Large intestine (tissue), 3 donors: ENCODE measurements around the gene FFAR4. TPM values are rescaled to one million over a fixed set of nuclear protein-coding genes. Genes with fewer than 3 reads are reported as not detected.

Source experiments
- DNase-seq, 2 donors: peaks; one replicate each; pipeline versions ENCODE4 v3.0.0 to v3.0.0-alpha.2; 2013
- H3K27ac ChIP-seq: one replicate; pipeline ENCODE4 v1.5.1; 2013; ENCODE audit warnings: low read length
- H3K27me3 ChIP-seq: 2 replicates; pipeline ENCODE4 v1.6.1; 2013; ENCODE audit warnings: low read length; ENCODE audit not compliant: control insufficient read depth, insufficient read depth
- H3K36me3 ChIP-seq: 2 replicates; pipeline ENCODE4 v1.6.1; 2013; ENCODE audit warnings: low read length; ENCODE audit not compliant: control insufficient read depth, insufficient read depth
- H3K4me1 ChIP-seq: one replicate; pipeline ENCODE4 v1.6.1; 2013; ENCODE audit warnings: low read length; ENCODE audit not compliant: control insufficient read depth, insufficient read depth
- H3K4me3 ChIP-seq: one replicate; pipeline ENCODE4 v1.5.1; 2013; ENCODE audit warnings: low read length
- H3K9me3 ChIP-seq: one replicate; pipeline ENCODE4 v1.6.1; 2013; ENCODE audit warnings: mild to moderate bottlenecking, low read depth, low read length, moderate library complexity; ENCODE audit not compliant: control insufficient read depth
- WGBS: methylation state at CpG from one replicate; pipeline ENCODE4 v1.1.5; 2013; ENCODE audit warnings: low lambda C conversion rate; ENCODE audit not compliant: insufficient coverage; 5-methylcytosine and 5-hydroxymethylcytosine counted together
- polyA plus RNA-seq: library from polyadenylated mRNA; unstranded; fragments of 120-200 nt; gene quantifications from one replicate; pipeline ENCODE4 v1.2.1, GENCODE V29; 2013

The FFAR4 gene
- polyA plus RNA-seq, 1 donor = 0.51 TPM

DNA sequence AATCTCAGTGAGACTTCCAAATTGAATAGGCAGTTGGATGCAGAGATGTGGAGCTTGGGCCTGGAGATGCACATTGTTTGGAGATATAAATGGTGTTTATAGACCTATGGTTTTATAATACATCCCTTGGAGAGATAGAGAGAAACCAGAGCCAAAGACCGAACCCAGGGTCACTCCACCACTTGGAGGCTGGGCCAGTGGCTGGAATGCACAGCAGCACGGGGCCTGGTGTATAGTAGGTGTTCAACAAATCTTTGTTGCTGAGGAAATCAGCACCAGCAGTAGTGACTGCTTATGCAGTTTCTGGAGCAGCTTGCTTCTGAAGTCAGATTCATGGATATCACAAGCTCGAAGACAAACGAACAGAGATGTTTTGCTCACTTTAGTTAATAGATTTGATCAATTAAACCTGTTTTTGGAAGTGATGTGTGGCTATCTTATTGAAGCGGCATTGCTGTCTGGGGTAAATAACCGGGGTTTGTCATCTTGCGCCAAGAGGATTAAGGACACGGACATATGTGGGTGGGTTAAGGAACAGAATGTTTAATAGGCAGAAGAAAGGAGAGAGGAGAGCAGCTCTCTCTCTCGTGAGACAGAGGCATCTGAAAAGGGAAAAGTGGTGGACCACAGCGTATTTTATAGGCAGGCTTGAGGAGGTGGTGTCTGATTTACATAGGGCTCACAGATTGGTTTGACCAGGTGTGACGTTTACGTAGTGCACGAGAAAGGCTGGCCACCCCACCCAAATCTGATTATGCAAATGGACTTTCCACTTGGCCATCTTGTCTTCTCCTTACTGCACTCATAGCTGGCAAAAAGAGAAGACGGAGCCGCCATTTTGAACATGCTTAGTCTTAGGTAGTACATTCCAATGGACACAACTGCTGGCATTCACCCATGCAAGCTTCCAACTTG lies 23.4 kb downstream of the FFAR4 start:
- no peak overlapping the region for H3K27ac ChIP-seq
- H3K27me3 ChIP-seq = no peaks in the 10 kb centered on the region
- H3K4me3 ChIP-seq = no peak overlapping the region
- H3K36me3 ChIP-seq = peaks cover 3% of the 10 kb centered on the region
- H3K4me1 ChIP-seq = peaks cover 16% of the 10 kb centered on the region
- H3K9me3 ChIP-seq = no peaks in the 10 kb centered on the region
- no peak for DNase-seq
- WGBS = 100% methylated on average over 1 of the region's 15 CpGs

DNA sequence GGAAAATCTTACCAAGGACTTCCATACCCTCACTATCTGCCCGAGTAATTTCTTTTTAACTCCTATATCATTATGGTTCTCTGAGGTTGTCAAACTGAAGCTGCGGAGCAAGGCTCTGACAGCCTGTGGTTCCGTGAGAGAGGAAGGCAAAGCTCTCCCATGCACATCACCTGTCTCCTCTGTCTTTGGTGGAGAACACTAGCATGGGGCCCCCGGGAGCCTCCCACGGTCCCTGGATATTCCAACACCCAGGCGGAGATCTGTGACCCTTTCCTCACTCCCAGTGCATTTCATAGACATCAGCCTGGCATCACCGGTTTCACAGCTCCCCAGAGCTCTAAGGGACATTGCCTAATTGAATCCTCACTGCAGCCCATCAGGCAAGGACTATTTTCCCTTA lies 24.2 kb downstream of the FFAR4 start:
- no peak for DNase-seq
- peaks cover 3% of the 10 kb centered on the region for H3K36me3 ChIP-seq
- H3K9me3 ChIP-seq = no peaks in the 10 kb centered on the region
- H3K4me1 ChIP-seq = peaks cover 16% of the 10 kb centered on the region
- H3K27ac ChIP-seq = no peak overlapping the region
- H3K4me3 ChIP-seq = no peak overlapping the region
- no peaks in the 10 kb centered on the region for H3K27me3 ChIP-seq
- no CpG with 5 or more reads among the region's 7 CpGs for WGBS

DNA sequence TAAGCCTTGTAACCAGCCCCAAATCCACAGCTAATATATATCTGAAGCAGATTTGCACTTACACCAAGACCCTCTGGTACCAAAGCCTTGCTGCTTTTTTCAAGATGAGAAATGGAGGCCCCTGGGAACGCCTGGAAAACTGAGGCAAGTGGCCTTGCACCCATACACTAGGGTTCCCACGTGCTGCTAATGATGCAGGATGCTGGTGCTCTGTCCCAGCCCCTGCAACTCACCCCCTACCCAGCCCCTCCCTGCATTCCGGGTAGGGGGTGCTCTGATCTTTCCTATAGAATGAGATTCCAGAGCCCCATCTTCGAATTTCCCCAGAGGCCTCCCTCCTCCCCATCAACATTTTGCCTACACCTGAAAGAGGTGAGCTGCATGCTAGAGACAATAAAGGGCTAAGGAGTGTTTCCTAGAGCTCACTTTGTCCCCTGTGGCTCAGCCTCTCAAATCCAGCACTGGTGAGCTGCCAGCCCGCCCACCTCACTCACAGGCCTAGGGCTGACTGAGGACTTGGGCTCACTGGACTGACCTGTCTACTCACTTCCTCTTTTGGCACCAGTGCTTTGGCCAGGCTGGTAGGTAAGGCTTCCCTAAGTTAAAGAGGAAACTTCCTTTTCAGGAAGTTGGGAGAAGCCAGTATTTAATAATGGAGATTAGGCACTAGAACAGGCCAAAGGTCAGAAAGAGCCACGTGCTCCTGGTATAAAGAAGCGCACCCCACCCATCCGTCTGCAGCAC lies 24.8 kb downstream of the FFAR4 start:
- H3K27me3 ChIP-seq = no peaks in the 10 kb centered on the region
- H3K36me3 ChIP-seq = peaks cover 3% of the 10 kb centered on the region
- H3K4me3 ChIP-seq = no peak overlapping the region
- H3K27ac ChIP-seq = peak overlapping the region; percentile 63
- no peaks in the 10 kb centered on the region for H3K9me3 ChIP-seq
- peak; percentile 68 to 92 for DNase-seq
- WGBS = no CpG with 5 or more reads among the region's 8 CpGs
- H3K4me1 ChIP-seq = peaks cover 16% of the 10 kb centered on the region

DNA sequence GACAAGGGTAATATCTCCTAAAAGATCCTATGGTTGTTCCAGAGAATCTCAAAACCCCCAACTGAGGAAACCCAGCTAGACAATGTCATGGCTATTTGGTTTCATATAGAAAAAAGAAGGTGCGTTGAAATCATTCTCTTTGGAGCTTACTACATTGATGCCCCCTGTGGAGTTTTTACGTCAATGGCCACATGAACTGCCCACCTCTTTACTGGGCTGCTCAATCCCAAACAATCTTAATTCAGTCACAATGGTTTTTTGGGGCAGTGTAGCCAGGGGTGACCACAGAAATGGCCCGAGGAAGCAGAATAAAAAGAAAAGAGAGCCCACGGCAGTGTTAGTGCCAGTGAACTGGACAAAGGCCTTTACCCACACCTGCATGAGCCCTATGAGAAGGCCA lies 26.8 kb downstream of the FFAR4 start:
- peaks cover 16% of the 10 kb centered on the region for H3K4me1 ChIP-seq
- H3K27me3 ChIP-seq = no peaks in the 10 kb centered on the region
- H3K4me3 ChIP-seq = no peak overlapping the region
- peaks cover 3% of the 10 kb centered on the region for H3K36me3 ChIP-seq
- DNase-seq = no peak
- no peaks in the 10 kb centered on the region for H3K9me3 ChIP-seq
- 100% methylated on average over 2 of the region's 4 CpGs for WGBS
- no peak overlapping the region for H3K27ac ChIP-seq

DNA sequence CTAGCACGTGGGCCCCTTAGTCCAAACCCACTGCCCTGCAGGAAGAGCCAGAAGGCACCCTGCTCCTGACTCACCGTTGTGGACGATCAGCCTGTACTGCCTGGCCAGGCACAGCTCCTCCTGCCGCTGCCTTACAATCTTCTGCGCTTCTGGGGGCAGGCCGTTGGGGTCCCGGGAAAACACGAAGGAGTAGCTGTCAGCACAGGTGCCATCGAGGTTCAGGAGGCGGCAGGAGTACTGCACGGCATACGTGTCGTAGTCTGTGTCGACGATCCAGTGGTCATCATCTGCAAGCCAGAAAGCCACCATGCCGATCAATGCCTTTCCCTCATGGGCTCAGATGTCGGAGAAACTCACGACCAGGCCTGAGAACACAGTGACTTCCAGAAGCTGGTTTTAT lies 27.3 kb downstream of the FFAR4 start:
- Histone ChIP-seq H3K27me3 (no peaks in the 10 kb centered on the region), H3K27ac (no peak overlapping the region), H3K4me3 (no peak overlapping the region), H3K9me3 (no peaks in the 10 kb centered on the region), H3K4me1 (peaks cover 16% of the 10 kb centered on the region), H3K36me3 (peaks cover 3% of the 10 kb centered on the region)
- DNase-seq = no peak
- WGBS = no CpG with 5 or more reads among the region's 18 CpGs

DNA sequence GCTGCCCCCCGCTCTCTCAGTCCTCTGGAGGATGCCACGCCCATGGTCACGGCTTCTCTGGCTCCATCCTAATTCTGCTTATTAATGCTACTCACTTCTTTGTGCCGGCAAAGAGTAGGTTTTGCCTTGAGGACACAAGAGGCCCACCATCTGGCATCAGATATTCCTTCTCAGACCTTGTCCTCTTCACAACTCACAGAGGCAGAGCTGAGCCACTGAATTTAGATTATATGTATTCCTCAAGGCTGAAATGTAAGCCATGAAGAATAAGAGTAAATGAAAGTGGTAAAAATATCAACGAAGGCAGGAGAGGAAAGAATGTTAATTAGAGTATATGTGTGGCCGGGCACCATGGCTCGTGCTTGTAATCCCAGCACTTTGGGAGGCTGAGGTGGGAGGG lies 28.1 kb downstream of the FFAR4 start:
- H3K4me1 ChIP-seq = peaks cover 16% of the 10 kb centered on the region
- H3K36me3 ChIP-seq = peaks cover 3% of the 10 kb centered on the region
- WGBS = no CpG with 5 or more reads among the region's 7 CpGs
- no peak overlapping the region for H3K4me3 ChIP-seq
- H3K9me3 ChIP-seq = no peaks in the 10 kb centered on the region
- H3K27me3 ChIP-seq = no peaks in the 10 kb centered on the region
- H3K27ac ChIP-seq = no peak overlapping the region
- DNase-seq = no peak

DNA sequence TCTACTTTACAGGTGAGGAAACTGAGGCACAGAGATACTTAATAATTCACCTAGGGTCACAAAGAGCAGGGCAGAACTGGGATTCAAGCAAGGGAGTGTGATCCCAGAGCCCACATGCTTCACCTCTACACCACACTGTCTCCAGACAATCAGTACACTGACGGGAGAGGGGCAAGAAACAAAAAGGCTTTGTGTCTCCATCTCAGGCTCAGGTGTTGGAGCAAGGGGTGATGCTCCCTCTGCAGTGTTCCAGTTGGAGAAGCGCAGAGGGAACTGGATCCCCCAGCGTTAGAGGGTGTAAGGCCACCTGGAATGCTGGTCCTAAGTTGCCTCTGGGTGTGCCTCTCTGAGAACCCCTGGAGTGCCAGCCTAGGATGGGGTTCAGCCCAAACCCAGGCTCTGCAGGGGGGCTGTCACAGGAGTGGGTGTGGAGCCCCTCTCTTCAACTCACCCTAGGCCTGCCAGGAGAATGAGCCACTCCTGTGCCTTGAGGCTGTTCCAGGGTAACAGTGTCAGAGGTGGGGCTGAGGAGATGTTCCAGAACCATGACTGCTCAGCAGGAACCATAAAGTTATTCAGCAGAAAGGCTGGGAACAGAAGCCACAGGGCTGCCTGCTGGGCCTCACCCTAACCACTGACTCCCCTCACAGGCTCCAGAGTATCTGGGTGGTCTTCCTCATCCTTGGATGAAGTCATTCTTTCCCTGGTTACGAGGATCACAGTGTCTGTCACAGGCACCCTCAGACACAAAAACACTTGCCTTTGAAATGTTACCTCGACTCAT lies 29.1 kb downstream of the FFAR4 start:
- H3K4me1 ChIP-seq = peaks cover 15% of the 10 kb centered on the region
- no peaks in the 10 kb centered on the region for H3K9me3 ChIP-seq
- WGBS = 80% methylated on average over 1 of the region's 5 CpGs
- no peak for DNase-seq
- H3K27me3 ChIP-seq = peaks cover 8% of the 10 kb centered on the region
- peaks cover 3% of the 10 kb centered on the region for H3K36me3 ChIP-seq
- no peak overlapping the region for H3K27ac ChIP-seq
- no peak overlapping the region for H3K4me3 ChIP-seq

DNA sequence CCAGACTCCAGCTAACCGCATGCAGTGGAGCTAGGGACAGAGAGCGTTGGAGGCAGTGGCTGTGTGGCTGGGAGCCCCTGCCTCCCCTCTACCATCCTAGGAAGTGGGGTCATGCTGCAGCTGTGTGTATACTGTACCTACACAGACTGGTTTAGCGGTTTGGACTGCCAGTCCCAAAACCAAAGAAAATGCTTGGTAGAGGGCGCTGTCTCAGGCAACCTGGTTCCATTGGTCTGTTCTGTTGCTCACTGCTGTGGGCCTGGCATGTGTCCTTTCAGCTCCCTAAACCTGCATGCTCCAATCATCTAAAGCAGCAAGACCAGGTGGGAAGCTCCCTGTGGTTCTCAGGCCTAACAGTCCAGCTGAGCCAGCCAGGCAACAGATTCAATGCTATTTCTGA lies 30.1 kb downstream of the FFAR4 start:
- WGBS = no CpG with 5 or more reads among the region's 4 CpGs
- peaks cover 6% of the 10 kb centered on the region for H3K4me1 ChIP-seq

DNA sequence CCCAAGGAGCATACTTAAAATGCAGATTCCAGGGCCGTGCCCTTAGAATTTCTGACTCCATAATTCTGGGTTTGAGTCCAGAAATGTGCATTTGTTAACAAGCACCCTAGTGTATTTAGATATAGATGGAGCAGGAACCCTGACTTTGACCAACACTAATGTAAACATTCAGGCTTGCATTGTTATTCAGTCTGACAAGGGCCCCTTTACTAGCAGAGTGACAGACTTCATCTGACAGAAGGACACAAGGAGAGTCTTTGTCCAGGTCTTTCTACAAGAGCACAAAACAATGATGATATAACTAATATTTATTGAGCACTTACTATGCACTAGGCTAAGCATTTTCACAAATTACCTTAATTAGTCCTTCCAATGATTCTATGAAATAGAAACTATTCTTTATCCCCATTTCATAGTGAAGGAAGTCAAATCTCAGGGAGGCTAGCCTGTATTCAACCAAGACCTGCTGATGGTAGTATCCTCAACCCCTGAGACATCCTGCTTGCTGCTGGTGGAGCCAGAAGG lies 30.7 kb downstream of the FFAR4 start:
- H3K4me1 ChIP-seq = peaks cover under 1% of the 10 kb centered on the region
- no peak for DNase-seq
- H3K4me3 ChIP-seq = no peak overlapping the region
- H3K36me3 ChIP-seq = peaks cover 3% of the 10 kb centered on the region
- no peak overlapping the region for H3K27ac ChIP-seq
- no CpG with 5 or more reads among the region's 1 CpG for WGBS
- no peaks in the 10 kb centered on the region for H3K9me3 ChIP-seq
- peaks cover 19% of the 10 kb centered on the region for H3K27me3 ChIP-seq

More for the DNA sequence above, 30.1 kb downstream of the FFAR4 start:
- Histone ChIP-seq H3K27me3 (peaks cover 13% of the 10 kb centered on the region), H3K27ac (no peak overlapping the region), H3K9me3 (no peaks in the 10 kb centered on the region), H3K4me3 (no peak overlapping the region), H3K36me3 (peaks cover 3% of the 10 kb centered on the region)
- DNase-seq = no peak

DNA sequence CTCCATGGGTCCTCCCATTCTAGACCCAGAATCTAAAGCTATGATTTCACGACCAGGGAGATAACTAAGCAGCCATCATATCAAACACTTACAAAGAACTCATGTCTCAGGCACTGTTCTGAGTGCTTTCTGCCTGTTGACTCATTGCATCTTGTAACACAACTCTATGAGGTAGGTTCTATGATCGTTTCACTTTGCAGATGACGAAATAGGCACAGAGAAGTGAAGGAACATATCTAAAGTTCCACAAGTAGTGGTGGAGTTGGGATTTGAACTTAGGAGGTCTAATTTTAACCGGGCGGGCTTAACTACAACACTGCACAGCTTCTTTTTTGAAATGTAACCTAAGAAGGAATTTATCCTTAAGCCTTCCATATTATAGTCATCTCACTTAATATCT lies 31.7 kb downstream of the FFAR4 start:
- no CpG with 5 or more reads among the region's 5 CpGs for WGBS
- DNase-seq = no peak
- no peaks in the 10 kb centered on the region for H3K4me1 ChIP-seq

More for the DNA sequence above, 31.7 kb downstream of the FFAR4 start:
- H3K27me3 ChIP-seq = peaks cover 28% of the 10 kb centered on the region
- H3K36me3 ChIP-seq = peaks cover 3% of the 10 kb centered on the region
- no peaks in the 10 kb centered on the region for H3K9me3 ChIP-seq
- H3K4me3 ChIP-seq = no peak overlapping the region
- no peak overlapping the region for H3K27ac ChIP-seq
